HG03558 (cell line): ENCODE data around the gene OR2J2.
"Not testable (repeated sequence)": the region's sequence is repeated elsewhere in the genome, so short reads cannot be mapped to it uniquely, and the experiment has no call there.

Experiments
- ATAC-seq: cut with Tn5 transposase; IDR thresholded peaks from one replicate; pipeline ENCODE4 v1.9.1; 2021; ENCODE audit warnings: moderate number of reproducible peaks; ENCODE audit not compliant: unreplicated experiment; ENCODE audit errors: extremely low read depth

Gene OR2J2

GRCh38 chr6:29170607-29171006, at the start of gene OR2J2:
TSS of gene OR2J2 (plus strand) at chr6:29170907. CDS start at chr6:29173636, 2,729 bp downstream.
- not testable (repeated sequence) for ATAC-seq

GRCh38 chr6:29129326-29130012, 41.2 kb upstream of the OR2J2 start:
- ATAC-seq, result no peak

- no peak for ATAC-seq
Observed at GRCh38 chr6:29130644-29131043, 40.1 kb upstream of the OR2J2 start.

- ATAC-seq, result no peak
Observed at GRCh38 chr6:29131691-29132090, 39.0 kb upstream of the OR2J2 start.

GRCh38 chr6:29137724-29138123, 33.0 kb upstream of the OR2J2 start:
- ATAC-seq, result no peak

GRCh38 chr6:29141606-29142005, 29.1 kb upstream of the OR2J2 start:
- ATAC-seq, result no peak

GRCh38 chr6:29142309-29142708, 28.4 kb upstream of the OR2J2 start:
- no peak for ATAC-seq

- ATAC-seq, result no peak
Observed at GRCh38 chr6:29146179-29146578, 24.5 kb upstream of the OR2J2 start.

GRCh38 chr6:29147074-29147473, 23.6 kb upstream of the OR2J2 start:
- no peak for ATAC-seq

- ATAC-seq, result not testable (repeated sequence)
Observed at GRCh38 chr6:29149444-29149843, 21.3 kb upstream of the OR2J2 start.

- no peak for ATAC-seq
Observed at GRCh38 chr6:29153083-29153482, 17.6 kb upstream of the OR2J2 start.

- ATAC-seq, result not testable (repeated sequence)
Observed at GRCh38 chr6:29155182-29155581, 15.5 kb upstream of the OR2J2 start.

GRCh38 chr6:29159922-29160321, 10.8 kb upstream of the OR2J2 start:
- not testable (repeated sequence) for ATAC-seq

GRCh38 chr6:29165571-29165970, 5.1 kb upstream of the OR2J2 start:
- ATAC-seq, result not testable (repeated sequence)

- ATAC-seq, result no peak
Observed at GRCh38 chr6:29171736-29172135, 1.0 kb downstream of the OR2J2 start.

- ATAC-seq, result no peak
Observed at GRCh38 chr6:29183594-29183993, 12.9 kb downstream of the OR2J2 start.

GRCh38 chr6:29188659-29189058, 18.0 kb downstream of the OR2J2 start:
- ATAC-seq, result not testable (repeated sequence)

GRCh38 chr6:29200767-29201662, 30.3 kb downstream of the OR2J2 start:
- ATAC-seq, result no peak

GRCh38 chr6:29201966-29202365, 31.3 kb downstream of the OR2J2 start:
- no peak for ATAC-seq

- ATAC-seq, result no peak
Observed at GRCh38 chr6:29211488-29211887, 40.8 kb downstream of the OR2J2 start.

- no peak for ATAC-seq
Observed at GRCh38 chr6:29216528-29216927, 45.8 kb downstream of the OR2J2 start.
